Measurements from ENCODE around the gene AMZ1. TPM values are rescaled to one million over a fixed set of nuclear protein-coding genes. Genes with fewer than 3 reads are reported as not detected.

Gene AMZ1
- total RNA-seq, 1 experiment from 2014 or later = 0.85 TPM

DNA sequence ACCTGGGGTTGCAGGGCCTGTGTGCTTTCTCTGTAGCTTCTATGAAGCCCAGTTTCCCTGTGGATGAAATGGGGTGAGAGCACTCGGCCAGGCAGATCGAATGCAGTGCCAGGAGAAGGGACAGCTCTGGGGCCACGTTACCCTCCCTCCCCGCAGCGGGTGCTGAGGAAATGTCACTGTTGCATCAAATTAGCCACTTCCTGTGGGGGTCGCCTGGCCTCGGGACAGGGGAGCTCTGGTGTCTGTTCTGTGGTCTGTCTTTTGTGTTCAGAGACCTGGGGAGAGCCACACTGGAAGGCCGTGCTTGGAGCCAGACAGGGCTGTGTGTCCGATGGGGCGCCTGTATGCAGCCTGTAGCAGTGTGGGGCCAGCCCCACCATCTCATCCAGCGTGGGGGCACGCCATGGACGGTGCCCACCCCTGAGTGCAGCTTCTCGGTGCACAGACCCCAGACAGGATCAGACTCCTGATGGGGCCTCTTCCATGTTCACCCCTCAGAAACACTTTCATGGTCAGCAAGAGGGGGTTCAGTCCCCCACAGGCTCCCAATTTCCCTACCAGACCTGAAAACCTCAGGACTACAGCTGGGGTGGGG lies 42.6 kb upstream of the AMZ1 start:
- H3K4me1 Mint-ChIP-seq = peaks cover 35% of the 10 kb centered on the region
- H3K4me3 Mint-ChIP-seq = peak overlapping the region; percentile 41; the same call in 1 of the 2 replicates
- H3K27me3 Mint-ChIP-seq (ENCODE audit: low read depth) = no peaks in the 10 kb centered on the region
- no peak for TF ChIP-seq TCF7 (CRISPR knock-in tag; IDR thresholded peaks at IDR 0.05; ENCODE audit: low read depth)
- TF ChIP-seq FOXP4 (CRISPR knock-in tag; IDR thresholded peaks at IDR 0.05) = 0 out of 2 replicates have a peak, but pooled peaks have one; percentile 51
- TF ChIP-seq ETV6 (CRISPR knock-in tag; IDR thresholded peaks at IDR 0.05) = 0 out of 2 replicates have a peak, but pooled peaks have one; percentile 36
- no peak; the same call in 1 of the 2 replicates for TF ChIP-seq ZNF281 (CRISPR knock-in tag; IDR thresholded peaks at IDR 0.05)
- TF ChIP-seq ATF2 (CRISPR knock-in tag; IDR thresholded peaks at IDR 0.05; ENCODE audit: borderline replicate concordance, low read depth) = no peak
- H3K9me3 Mint-ChIP-seq = no peaks in the 10 kb centered on the region
- H3K36me3 Mint-ChIP-seq = no peaks in the 10 kb centered on the region; the same call in 1 of the 2 replicates
- ATAC-seq (peak; percentile 4), DNase-seq (ENCODE audit: low spot score) (no peak)
- POLR2A ChIA-PET = interaction anchor here (0.6 to 1.4 kb wide), 7 partner anchors 9 to 122 kb away, joined by 3 to 13 read pairs (median 5); partner anchors contain the start of gene TTYH3
- H3K27ac Mint-ChIP-seq = peak overlapping the region; percentile 96
- CTCF ChIA-PET = interaction anchor here (0.7 to 4.9 kb wide), 13 partner anchors 9 to 194 kb away, joined by 3 to 32 read pairs (median 5); partner anchors contain the start of gene BRAT1

DNA sequence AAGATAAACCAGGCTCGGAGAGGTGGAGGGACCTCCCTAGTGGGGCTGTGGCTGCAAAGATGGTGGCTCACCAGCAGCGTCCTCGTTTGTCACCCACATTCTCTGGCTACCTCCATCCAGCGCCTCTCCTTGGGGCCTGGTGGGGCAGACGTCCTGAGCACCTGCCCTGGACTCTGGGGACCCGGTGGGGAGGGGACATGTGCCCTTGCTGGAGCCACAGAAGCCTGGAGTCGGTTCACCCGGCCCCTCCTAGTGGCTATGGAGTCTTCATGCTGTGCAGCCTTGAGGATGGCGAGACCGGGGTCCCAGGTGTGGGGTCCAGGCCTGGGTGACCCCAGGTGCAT lies 41.7 kb upstream of the AMZ1 start:
- no peaks in the 10 kb centered on the region for H3K9me3 Mint-ChIP-seq
- ChIA-PET POLR2A (no interaction called here), CTCF (interaction anchor here (1.0 to 1.7 kb wide), 3 partner anchors 16 to 177 kb away, joined by 5 to 11 read pairs (median 5); no protein-coding TSS in a partner anchor)
- DNase-seq (ENCODE audit: low spot score) = no peak
- no peak for ATAC-seq
- peaks cover 30% of the 10 kb centered on the region for H3K4me1 Mint-ChIP-seq
- H3K27ac Mint-ChIP-seq = no peak overlapping the region
- no peak overlapping the region for H3K4me3 Mint-ChIP-seq
- no peak for TF ChIP-seq RELA (CRISPR knock-in tag; IDR thresholded peaks at IDR 0.05; ENCODE audit: borderline replicate concordance)
- no peaks in the 10 kb centered on the region for H3K27me3 Mint-ChIP-seq (ENCODE audit: low read depth)
- H3K36me3 Mint-ChIP-seq = peaks cover 4% of the 10 kb centered on the region; the same call in 1 of the 2 replicates

DNA sequence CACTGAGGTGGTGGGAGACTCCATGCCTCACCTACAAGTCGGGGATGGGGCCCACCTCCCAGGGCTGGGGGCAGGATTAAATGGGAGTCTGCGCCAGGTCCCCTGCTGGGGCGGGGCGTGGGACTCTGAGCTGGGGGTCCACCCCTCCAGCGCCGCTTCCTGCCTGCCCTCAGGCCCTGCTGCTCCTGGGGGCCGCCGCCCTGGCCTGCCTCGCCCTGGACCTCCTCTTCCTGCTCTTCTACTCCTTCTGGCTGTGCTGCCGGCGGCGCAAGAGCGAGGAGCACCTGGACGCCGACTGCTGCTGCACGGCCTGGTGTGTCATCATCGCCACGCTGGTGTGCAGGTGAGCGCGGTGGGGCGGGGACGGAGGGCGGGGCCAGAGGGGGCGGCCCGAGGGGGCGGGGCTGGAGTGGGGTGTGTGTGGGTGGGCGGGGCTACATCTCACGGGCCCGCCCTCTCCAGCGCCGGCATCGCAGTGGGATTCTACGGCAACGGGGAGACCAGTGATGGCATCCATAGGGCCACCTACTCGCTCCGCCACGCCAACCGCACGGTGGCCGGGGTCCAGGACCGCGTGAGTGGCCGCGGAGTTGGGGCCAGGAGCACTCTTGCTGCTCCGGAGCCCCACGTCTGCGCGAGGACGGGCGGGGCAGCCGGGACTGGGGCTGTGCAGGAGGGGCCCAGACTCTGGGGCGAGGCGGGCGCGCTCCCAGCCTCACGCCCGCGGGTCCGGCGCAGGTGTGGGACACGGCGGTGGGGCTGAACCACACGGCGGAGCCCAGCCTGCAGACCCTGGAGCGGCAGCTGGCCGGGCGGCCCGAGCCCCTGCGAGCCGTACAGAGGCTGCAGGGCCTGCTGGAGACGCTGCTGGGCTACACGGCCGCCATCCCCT lies 41.1 kb upstream of the AMZ1 start:
- Mint-ChIP-seq H3K36me3 (peaks cover 9% of the 10 kb centered on the region), H3K27ac (no peak overlapping the region), H3K9me3 (no peaks in the 10 kb centered on the region), H3K4me1 (peaks cover 28% of the 10 kb centered on the region), H3K4me3 (no peak overlapping the region), H3K27me3 (ENCODE audit: low read depth) (no peaks in the 10 kb centered on the region)
- ATAC-seq (peak; percentile 68), DNase-seq (ENCODE audit: low spot score) (peak; percentile 80)
- TF ChIP-seq AFF4 (CRISPR knock-in tag; IDR thresholded peaks at IDR 0.05; ENCODE audit: borderline replicate concordance) (0 out of 2 replicates have a peak, but pooled peaks have one; percentile 12), HMGA2 (CRISPR knock-in tag; IDR thresholded peaks at IDR 0.05) (no peak), GRHL2 (CRISPR knock-in tag; IDR thresholded peaks at IDR 0.05; ENCODE audit: insufficient replicate concordance, severe bottlenecking) (no peak), E2F5 (CRISPR knock-in tag; IDR thresholded peaks at IDR 0.05) (0 out of 2 replicates have a peak, but pooled peaks have one; percentile 18)
- TF ChIP-seq, protein P1, sequence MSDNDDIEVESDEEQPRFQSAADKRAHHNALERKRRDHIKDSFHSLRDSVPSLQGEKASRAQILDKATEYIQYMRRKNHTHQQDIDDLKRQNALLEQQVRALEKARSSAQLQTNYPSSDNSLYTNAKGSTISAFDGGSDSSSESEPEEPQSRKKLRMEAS (CRISPR knock-in tag; IDR thresholded peaks at IDR 0.05) = peak; percentile 37; the same call in 1 of the 2 replicates
- ChIA-PET CTCF (interaction anchor here (1.3 kb wide), 1 partner anchor 80 kb away, joined by 4 read pairs; no protein-coding TSS in a partner anchor), POLR2A (no interaction called here)
